H1 (cell line): ENCODE measurements around the gene NUTM1. TPM values are rescaled to one million over a fixed set of nuclear protein-coding genes. Genes with fewer than 3 reads are reported as not detected.

Experiments used
- CTCF ChIA-PET: fragments of 300-600 bp; sonication (Branson Sonifier 250); formaldehyde crosslinking; loops from one replicate; lab custom pipeline; 2021; ENCODE audit not compliant: partially characterized antibody; lab: Charles Lee
- POLR2A ChIA-PET: fragments of 300-600 bp; sonication (Branson Sonifier 250); formaldehyde crosslinking; loops from one replicate; lab custom pipeline; 2021; ENCODE audit warnings: inconsistent platforms; ENCODE audit not compliant: partially characterized antibody; lab: Charles Lee
- DNase-seq, 2 experiments: peaks; one replicate each; pipeline versions ENCODE4 v3.0.0 to v3.0.0-alpha.2; 2010 to 2022; ENCODE audit warnings: low spot score in 2 of 2, low read depth in 1 of 2, mixed read lengths in 1 of 2
- FAIRE-seq: peaks from 2 replicates; lab custom pipeline; 2011; peaks lifted over from hg19 to GRCh38; lab: Jason Lieb, UNC
- H2AFZ ChIP-seq: 2 replicates; pipeline ENCODE4 v1.8.1; 2012; ENCODE audit warnings: low read length, inconsistent platforms
- H2AK5ac ChIP-seq: 2 replicates; pipeline ENCODE4 v1.6.1; 2013; ENCODE audit warnings: low read depth, low read length
- H2BK120ac ChIP-seq: replicated peaks from 2 replicates; pipeline ENCODE3; 2013; ENCODE audit warnings: low read depth, low read length, inconsistent platforms
- H2BK12ac ChIP-seq: 2 replicates; pipeline ENCODE4 v1.6.1; 2013; ENCODE audit warnings: low read depth, low read length
- H2BK15ac ChIP-seq: 2 replicates; pipeline ENCODE4 v1.6.1; 2013; ENCODE audit warnings: low read length
- H2BK20ac ChIP-seq: 2 replicates; pipeline ENCODE4 v1.6.1; 2013; ENCODE audit warnings: low read length
- H2BK5ac ChIP-seq: 2 replicates; pipeline ENCODE4 v1.6.1; 2013; ENCODE audit warnings: low read depth, low read length
- H3K14ac ChIP-seq: 2 replicates; pipeline ENCODE4 v1.6.1; 2013; ENCODE audit warnings: inconsistent platforms; ENCODE audit not compliant: insufficient read length
- H3K18ac ChIP-seq: 2 replicates; pipeline ENCODE4 v1.6.1; 2013; ENCODE audit warnings: low read length; ENCODE audit errors: extremely low read depth
- H3K23ac ChIP-seq: 2 replicates; pipeline ENCODE4 v1.6.1; 2013; ENCODE audit warnings: inconsistent platforms; ENCODE audit not compliant: insufficient read length
- H3K23me2 ChIP-seq: 2 replicates; pipeline ENCODE4 v1.6.1; 2013; ENCODE audit warnings: low read depth, low read length
- H3K27ac ChIP-seq: 2 replicates; pipeline ENCODE4 v1.6.1; 2011; ENCODE audit warnings: low read depth, low read length, inconsistent platforms
- H3K27me3 ChIP-seq, 4 experiments: replicated peaks in 1 of 4; 1 replicate in 1 of 4; 2 replicates in 3 of 4; pipeline versions ENCODE4 v1.6.1 to v1.8.1; 2011 to 2013; ENCODE audit warnings: low read length in 3 of 4, mild to moderate bottlenecking in 3 of 4, inconsistent platforms in 2 of 4, mixed read lengths in 2 of 4, moderate library complexity in 1 of 4; ENCODE audit not compliant: control insufficient read depth in 3 of 4, insufficient read depth in 3 of 4; ENCODE audit errors: extremely low read depth in 1 of 4
- H3K36me3 ChIP-seq, 4 experiments: 2 replicates each; pipeline versions ENCODE4 v1.6.1 to v1.8.1; 2011 to 2013; ENCODE audit warnings: mild to moderate bottlenecking in 4 of 4, low read length in 3 of 4, moderate library complexity in 2 of 4, control low read depth in 1 of 4, inconsistent platforms in 1 of 4; ENCODE audit not compliant: insufficient read depth in 4 of 4, control insufficient read depth in 2 of 4
- H3K4ac ChIP-seq: replicated peaks from 2 replicates; pipeline ENCODE3; 2013; ENCODE audit warnings: low read length, low read depth, mixed read lengths, inconsistent platforms; ENCODE audit not compliant: insufficient read length
- H3K4me1 ChIP-seq, 4 experiments: replicated peaks in 1 of 4; 1 replicate in 1 of 4; 2 replicates in 3 of 4; pipeline versions ENCODE4 v1.6.1 to v1.8.1; 2011 to 2013; ENCODE audit warnings: low read length in 3 of 4, inconsistent platforms in 2 of 4, mixed read lengths in 1 of 4; ENCODE audit not compliant: insufficient read depth in 4 of 4, control insufficient read depth in 3 of 4
- H3K4me2 ChIP-seq, 2 experiments: 2 replicates each; pipeline versions ENCODE4 v1.6.1 to v1.8.1; 2011 to 2013; ENCODE audit warnings: low read depth in 2 of 2, low read length in 2 of 2, control low read depth in 1 of 2, inconsistent platforms in 1 of 2, mild to moderate bottlenecking in 1 of 2; ENCODE audit not compliant: insufficient read depth in 1 of 2
- H3K4me3 ChIP-seq, 4 experiments: fragments of 200-600, 300-600 bp in 1 of 4; sonication (generic), shearing (Covaris generic), sonication (Bioruptor Twin) in 1 of 4; 2 replicates each; pipeline versions ENCODE4 v1.5.1 to v1.8.1; 2011 to 2016; ENCODE audit warnings: low read length in 4 of 4, low read depth in 3 of 4, control low read depth in 2 of 4, inconsistent platforms in 2 of 4, mild to moderate bottlenecking in 2 of 4, mixed read lengths in 1 of 4, moderate library complexity in 1 of 4; ENCODE audit not compliant: insufficient read depth in 2 of 4; ENCODE audit errors: extremely low read depth in 1 of 4
- H3K56ac ChIP-seq: replicated peaks from 2 replicates; pipeline ENCODE3; 2013; ENCODE audit warnings: low read depth, mild to moderate bottlenecking, mixed read lengths, low read length, inconsistent platforms; ENCODE audit not compliant: insufficient read length
- H3K79me1 ChIP-seq: 2 replicates; pipeline ENCODE4 v1.6.1; 2013; ENCODE audit warnings: low read depth, low read length, control low read depth
- H3K79me2 ChIP-seq, 2 experiments: 2 replicates each; pipeline versions ENCODE4 v1.6.1 to v1.8.1; 2012 to 2013; ENCODE audit warnings: low read length in 2 of 2, mild to moderate bottlenecking in 2 of 2, inconsistent platforms in 1 of 2; ENCODE audit not compliant: insufficient read depth in 2 of 2, control insufficient read depth in 1 of 2
- H3K9ac ChIP-seq, 4 experiments: replicated peaks in 1 of 4; 1 replicate in 1 of 4; 2 replicates in 3 of 4; pipeline versions ENCODE4 v1.6.1 to v1.8.1; 2011 to 2013; ENCODE audit warnings: low read depth in 3 of 4, low read length in 3 of 4, control low read depth in 2 of 4, mild to moderate bottlenecking in 2 of 4, moderate library complexity in 2 of 4, inconsistent platforms in 1 of 4; ENCODE audit errors: extremely low read depth in 1 of 4
- H3K9me3 ChIP-seq, 2 experiments: 2 replicates each; pipeline versions ENCODE4 v1.6.1 to v1.8.1; 2012 to 2013; ENCODE audit warnings: mild to moderate bottlenecking in 2 of 2, moderate library complexity in 2 of 2, control low read depth in 1 of 2, inconsistent platforms in 1 of 2, low read depth in 1 of 2, low read length in 1 of 2, mixed read lengths in 1 of 2; ENCODE audit not compliant: insufficient read depth in 2 of 2
- H4K20me1 ChIP-seq, 2 experiments: replicated peaks in 1 of 2; 2 replicates each; pipeline versions ENCODE3 to v1.8.1; 2011 to 2013; ENCODE audit warnings: inconsistent platforms in 2 of 2, low read length in 2 of 2, mild to moderate bottlenecking in 1 of 2; ENCODE audit not compliant: insufficient read depth in 2 of 2, control insufficient read depth in 1 of 2
- H4K5ac ChIP-seq: 2 replicates; pipeline ENCODE4 v1.6.1; 2013; ENCODE audit warnings: low read length, low read depth, mixed read lengths, inconsistent platforms; ENCODE audit not compliant: insufficient read length
- H4K8ac ChIP-seq: 2 replicates; pipeline ENCODE4 v1.8.0; 2013; ENCODE audit warnings: mild to moderate bottlenecking, moderate library complexity, low read length, inconsistent platforms; ENCODE audit not compliant: insufficient read depth; ENCODE audit errors: extremely low read depth
- H4K91ac ChIP-seq: replicated peaks from 2 replicates; pipeline ENCODE3; 2013; ENCODE audit warnings: low read length, mixed read lengths, inconsistent platforms; ENCODE audit not compliant: insufficient read length
- CBX5 ChIP-seq: fragments of 300-800, 300-1000 bp; sonication (generic); IDR thresholded peaks from 2 replicates; pipeline ENCODE4 v1.7.1; 2016; ENCODE audit warnings: antibody characterized with exemption, low read length, low read depth
- CTBP2 ChIP-seq: IDR thresholded peaks from 2 replicates; pipeline ENCODE4 v1.7.0; 2011; ENCODE audit warnings: borderline replicate concordance, mild to moderate bottlenecking, moderate library complexity, mixed read lengths, low read length; ENCODE audit not compliant: insufficient read depth, insufficient read length
- EP300 ChIP-seq, 2 experiments: IDR thresholded peaks; 1 replicate in 1 of 2; 2 replicates in 1 of 2; pipeline ENCODE4 v1.6.1; 2011 to 2012; ENCODE audit warnings: low read depth in 2 of 2, low read length in 2 of 2, mild to moderate bottlenecking in 2 of 2, borderline replicate concordance in 1 of 2, inconsistent platforms in 1 of 2, moderate library complexity in 1 of 2
- EZH2 ChIP-seq: fragments of 200-600 bp; sonication (generic); IDR thresholded peaks from 2 replicates; pipeline ENCODE4 v1.7.1; 2012; ENCODE audit warnings: low read depth, mild to moderate bottlenecking, moderate library complexity, low read length, inconsistent platforms; ENCODE audit not compliant: severe bottlenecking
- FOSL1 ChIP-seq: IDR thresholded peaks from 2 replicates; pipeline ENCODE4 v1.6.1; 2011; ENCODE audit warnings: mild to moderate bottlenecking, low read depth, low read length, moderate library complexity; ENCODE audit not compliant: insufficient read depth
- JUND ChIP-seq: IDR thresholded peaks from 2 replicates; pipeline ENCODE4 v1.6.1; 2011; ENCODE audit warnings: mild to moderate bottlenecking, improper control_type of control experiment, low read length
- POLR2AphosphoS5 ChIP-seq: IDR thresholded peaks from 2 replicates; pipeline ENCODE4 v1.6.1; 2011; ENCODE audit warnings: low read depth, low read length
- RAD21 ChIP-seq, 2 experiments: IDR thresholded peaks in 1 of 2; conservative IDR thresholded peaks in 1 of 2; 2 replicates each; pipeline ENCODE4 v1.6.1; 2011; ENCODE audit warnings: low read depth in 2 of 2, low read length in 2 of 2, improper control_type of control experiment in 1 of 2, inconsistent platforms in 1 of 2, mild to moderate bottlenecking in 1 of 2, moderate library complexity in 1 of 2
- RBBP5 ChIP-seq: IDR thresholded peaks from 2 replicates; pipeline ENCODE4 v1.7.1; 2012; ENCODE audit warnings: low read depth, mild to moderate bottlenecking, inconsistent platforms, low read length, moderate library complexity, borderline replicate concordance
- RNF2 ChIP-seq: fragments of 200-900, 300-1000 bp; sonication (generic); IDR thresholded peaks from 2 replicates; pipeline ENCODE4 v1.7.1; 2016; ENCODE audit warnings: borderline replicate concordance, low read depth, mild to moderate bottlenecking, antibody characterized with exemption, low read length; ENCODE audit not compliant: poor library complexity, severe bottlenecking; ENCODE audit errors: missing control alignments
- SAP30 ChIP-seq: fragments of 300-600 bp; sonication (generic); IDR thresholded peaks from 2 replicates; pipeline ENCODE4 v1.7.1; 2012; ENCODE audit warnings: low read length, moderate library complexity, mild to moderate bottlenecking, inconsistent platforms; ENCODE audit not compliant: insufficient read depth, insufficient replicate concordance
- TAF7 ChIP-seq: optimal IDR thresholded peaks from 2 replicates; pipeline ENCODE3; 2011; ENCODE audit warnings: low read depth, mild to moderate bottlenecking, inconsistent platforms, low read length, moderate library complexity, borderline replicate concordance
- WGBS, 2 experiments: shearing (Covaris generic) in 1 of 2; methylation state at CpG; one replicate each; pipeline versions ENCODE4 v1.1.6 to v1.1.7; 2013 to 2015; ENCODE audit warnings: low lambda C conversion rate in 2 of 2, mixed read lengths in 2 of 2, inconsistent platforms in 1 of 2, low coverage in 1 of 2, missing lambda C conversion rate in 1 of 2; ENCODE audit not compliant: insufficient replicate concordance in 2 of 2, insufficient coverage in 1 of 2, insufficient read length in 1 of 2; ENCODE audit errors: extremely low coverage in 1 of 2, missing lambda C conversion rate in 1 of 2; 5-methylcytosine and 5-hydroxymethylcytosine counted together
- polyA plus RNA-seq, 7 experiments: library from polyadenylated mRNA; depleted of rRNA in 3 of 7; stranded (reverse) in 5 of 7; unstranded in 2 of 7; fragments of >200 nt in 5 of 7; fragments of 200-250 nt in 2 of 7; gene quantifications; 1 replicate in 5 of 7; 2 replicates in 1 of 7; 4 replicates in 1 of 7; pipeline versions ENCODE4 v1.2.1 to v1.2.3, GENCODE V29; 2011 to 2013; ENCODE audit warnings: missing spikeins in 2 of 7, mixed read lengths in 2 of 7
- total RNA-seq: library from RNA; stranded (reverse); fragmentation: NEBNext Ultra II Directional; extraction: Animal tissue kit (Norgen Biotek cat#: 25700); gene quantifications from 2 replicates; pipeline ENCODE4 v1.2.1, GENCODE V29; 2021

Gene NUTM1
- total and polyA plus RNA-seq, 2 of the 8 experiments (the other 6 are each of a cell fraction or from before 2014, with no cell fraction given) = 0.39 to 0.60 TPM

DNA sequence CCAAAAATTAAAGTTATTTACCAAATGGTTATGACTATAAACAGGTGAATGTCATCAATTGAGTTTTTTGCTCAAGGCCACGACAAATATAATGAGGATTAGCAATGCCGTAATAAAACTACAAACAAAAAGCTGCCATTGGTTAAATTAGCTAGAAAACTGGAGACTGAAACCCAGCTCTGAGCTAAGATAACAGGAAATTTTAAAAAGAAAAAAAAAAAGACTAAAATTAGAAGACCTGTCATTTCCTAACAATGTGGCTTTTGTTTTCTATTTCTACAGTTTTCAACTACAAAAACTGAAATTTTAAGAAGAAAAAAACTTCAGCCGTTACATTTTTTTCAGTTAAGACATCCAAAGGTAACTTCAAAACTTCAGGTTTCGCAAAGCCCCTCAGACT lies 15.2 kb upstream of the NUTM1 start:
- Histone ChIP-seq H3K14ac (no peak overlapping the region), H2AFZ (no peak overlapping the region), H2AK5ac (no peak overlapping the region), H4K5ac (no peak overlapping the region), H3K18ac (no peak overlapping the region), H4K20me1 (no peaks in the 10 kb centered on the region), H3K27me3 (no peaks in the 10 kb centered on the region), H3K9me3 (peaks cover 7% of the 10 kb centered on the region in 2 experiments; a peak in 1 of 4 replicates), H4K8ac (no peak overlapping the region), H3K27ac (no peak overlapping the region), H3K4me1 (no peaks in the 10 kb centered on the region), H3K23ac (no peak overlapping the region), H3K79me1 (no peaks in the 10 kb centered on the region), H4K91ac (no peak overlapping the region), H3K56ac (no peak overlapping the region), H3K36me3 (0 out of 8 replicates have a peak, but pooled peaks cover 0 to 5% (median 0%) of the 10 kb centered on the region in 4 experiments), H3K4me3 (no peak overlapping the region), H3K4ac (no peak overlapping the region), H2BK15ac (no peak overlapping the region), H3K23me2 (no peaks in the 10 kb centered on the region), H3K79me2 (no peaks in the 10 kb centered on the region), H3K9ac (no peak overlapping the region), H2BK20ac (no peak overlapping the region), H2BK120ac (no peak overlapping the region), H2BK12ac (no peak overlapping the region), H3K4me2 (no peak overlapping the region), H2BK5ac (no peak overlapping the region)
- DNase-seq = no peak
- no peak for FAIRE-seq
- 89% methylated on average over 4 of the region's 4 CpGs; no CpG with 5 or more reads in 1 of the 2 experiments for WGBS, 2 experiments
- ChIA-PET POLR2A (interaction anchor here (0.6 to 3.3 kb wide), 2 partner anchors 10 to 119 kb away, joined by 3 to 11 read pairs; partner anchors contain the start of gene SLC12A6), CTCF (interaction anchor here (0.5 to 2.2 kb wide), 9 partner anchors 10 to 259 kb away, joined by 3 to 9 read pairs (median 5); partner anchors contain the start of gene SLC12A6)
- TF ChIP-seq EZH2 = no peak
- no peak for TF ChIP-seq EP300 (IDR thresholded peaks at IDR 0.05; ENCODE audit: borderline replicate concordance in 1 of 2, low read depth in 2 of 2, low read length in 2 of 2)
- TF ChIP-seq CBX5 = no peak
- no peak for TF ChIP-seq CTBP2
- no peak for TF ChIP-seq SAP30
- TF ChIP-seq RBBP5 = no peak
- no peak for TF ChIP-seq TAF7
- no peak for TF ChIP-seq RNF2
- TF ChIP-seq POLR2AphosphoS5 = no peak
- TF ChIP-seq RAD21 (IDR thresholded peaks at IDR 0.05 in 1 of 2, conservative IDR thresholded peaks at IDR 0.05 in 1 of 2; ENCODE audit: low read depth in 2 of 2, low read length in 2 of 2) = no peak
- TF ChIP-seq JUND = no peak
- TF ChIP-seq FOSL1 = no peak
